Prostate gland (tissue), 2 donors: Measurements from ENCODE around the gene RCC2. TPM values are rescaled to one million over a fixed set of nuclear protein-coding genes. Genes with fewer than 3 reads are reported as not detected.

Experiments used
- DNase-seq: peaks from one replicate; pipeline ENCODE4 v3.0.0-alpha.2; 2019; ENCODE audit warnings: low spot score
- H3K27ac ChIP-seq, 2 donors: fragments of 200-600 bp; sonication (generic); 2 replicates each; pipeline ENCODE4 v1.5.1; 2017 to 2019
- H3K27me3 ChIP-seq: fragments of 200-600 bp; sonication (generic); replicated peaks from 2 replicates; pipeline ENCODE4 v1.5.1; 2019; ENCODE audit not compliant: insufficient read depth
- H3K36me3 ChIP-seq, 2 donors: fragments of 200-600 bp; sonication (generic); 1 replicate in 1 of 2; 2 replicates in 1 of 2; pipeline versions ENCODE4 v1.5.1 to v1.8.1; 2017 to 2019
- H3K4me1 ChIP-seq: fragments of 200-600 bp; sonication (generic); replicated peaks from 2 replicates; pipeline ENCODE4 v1.5.1; 2019
- H3K4me3 ChIP-seq, 2 donors: fragments of 200-600 bp; sonication (generic); 2 replicates each; pipeline ENCODE4 v1.5.1; 2017 to 2019
- H3K9me3 ChIP-seq: fragments of 200-600 bp; sonication (generic); 2 replicates; pipeline ENCODE4 v1.5.1; 2017
- POLR2A ChIP-seq: fragments of 450-650 bp; IDR thresholded peaks from one replicate; pipeline ENCODE4 v1.6.1; 2016; ENCODE audit warnings: antibody characterized with exemption, mild to moderate bottlenecking
- POLR2AphosphoS5 ChIP-seq: sonication (generic); formaldehyde crosslinking; IDR thresholded peaks from one replicate; pipeline ENCODE4 v1.6.1; 2017; ENCODE audit warnings: antibody characterized with exemption
- WGBS: methylation state at CpG from one replicate; pipeline ENCODE4 v1.1.5; 2018; 5-methylcytosine and 5-hydroxymethylcytosine counted together
- intact Hi-C: fragments of 100-400 bp; cut with DNase I; formaldehyde crosslinking; loops from one replicate; pipeline ENCODE4 v1.14.2; 2022
- total RNA-seq, 2 donors: library from RNA; depleted of rRNA; stranded (reverse); fragments of >200 nt; gene quantifications; one replicate each; pipeline ENCODE4 v1.1.0, GENCODE V29; 2016
- TF ChIP-seq, protein P1 (sequence below), 4 experiments: fragments of 200-600 bp in 2 of 4; fragments of 450-650 bp in 2 of 4; sonication (generic) in 2 of 4; IDR thresholded peaks; 1 replicate in 3 of 4; 2 replicates in 1 of 4; pipeline ENCODE4 v1.5.1; 2016 to 2019; ENCODE audit warnings: antibody characterized with exemption in 4 of 4, mild to moderate bottlenecking in 2 of 4, moderate library complexity in 2 of 4

The RCC2 gene
- total RNA-seq, 2 donors from 2014 or later: 42.6 to 65.4 TPM

DNA sequence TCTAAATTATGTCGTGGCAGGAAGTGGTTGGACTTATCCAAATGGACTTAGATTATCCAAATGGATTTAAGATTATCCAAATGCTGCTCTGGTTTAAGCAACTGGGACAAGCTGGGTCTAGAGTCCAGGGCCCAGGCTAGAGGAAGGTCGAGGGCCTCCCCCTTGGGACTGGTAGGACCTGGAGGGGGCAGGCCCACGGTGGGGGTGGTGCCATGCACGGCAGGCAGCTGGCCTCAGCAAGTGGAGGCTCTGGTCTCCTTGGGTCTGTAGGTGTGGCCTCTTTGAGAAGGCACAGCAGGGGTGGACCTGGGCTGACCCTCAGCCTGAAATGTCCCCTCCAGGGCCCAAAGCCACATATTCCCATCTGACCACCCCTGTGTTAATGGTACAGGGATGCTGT is 37.6 kb downstream of the RCC2 start:
- H3K36me3 ChIP-seq: no peaks in the 10 kb centered on the region
- no peak for DNase-seq
- H3K27ac ChIP-seq: no peak overlapping the region
- TF ChIP-seq, protein P1, sequence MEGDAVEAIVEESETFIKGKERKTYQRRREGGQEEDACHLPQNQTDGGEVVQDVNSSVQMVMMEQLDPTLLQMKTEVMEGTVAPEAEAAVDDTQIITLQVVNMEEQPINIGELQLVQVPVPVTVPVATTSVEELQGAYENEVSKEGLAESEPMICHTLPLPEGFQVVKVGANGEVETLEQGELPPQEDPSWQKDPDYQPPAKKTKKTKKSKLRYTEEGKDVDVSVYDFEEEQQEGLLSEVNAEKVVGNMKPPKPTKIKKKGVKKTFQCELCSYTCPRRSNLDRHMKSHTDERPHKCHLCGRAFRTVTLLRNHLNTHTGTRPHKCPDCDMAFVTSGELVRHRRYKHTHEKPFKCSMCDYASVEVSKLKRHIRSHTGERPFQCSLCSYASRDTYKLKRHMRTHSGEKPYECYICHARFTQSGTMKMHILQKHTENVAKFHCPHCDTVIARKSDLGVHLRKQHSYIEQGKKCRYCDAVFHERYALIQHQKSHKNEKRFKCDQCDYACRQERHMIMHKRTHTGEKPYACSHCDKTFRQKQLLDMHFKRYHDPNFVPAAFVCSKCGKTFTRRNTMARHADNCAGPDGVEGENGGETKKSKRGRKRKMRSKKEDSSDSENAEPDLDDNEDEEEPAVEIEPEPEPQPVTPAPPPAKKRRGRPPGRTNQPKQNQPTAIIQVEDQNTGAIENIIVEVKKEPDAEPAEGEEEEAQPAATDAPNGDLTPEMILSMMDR (IDR thresholded peaks at IDR 0.05): no peak
- TF ChIP-seq POLR2AphosphoS5 (no peak), POLR2A (no peak)
- WGBS: 77% methylated on average over 3 of the region's 4 CpGs
- intact Hi-C loops: no loop called here
- H3K4me3 ChIP-seq: no peak overlapping the region
- no peaks in the 10 kb centered on the region for H3K27me3 ChIP-seq
- H3K4me1 ChIP-seq: peaks cover 3% of the 10 kb centered on the region
- no peaks in the 10 kb centered on the region for H3K9me3 ChIP-seq

DNA sequence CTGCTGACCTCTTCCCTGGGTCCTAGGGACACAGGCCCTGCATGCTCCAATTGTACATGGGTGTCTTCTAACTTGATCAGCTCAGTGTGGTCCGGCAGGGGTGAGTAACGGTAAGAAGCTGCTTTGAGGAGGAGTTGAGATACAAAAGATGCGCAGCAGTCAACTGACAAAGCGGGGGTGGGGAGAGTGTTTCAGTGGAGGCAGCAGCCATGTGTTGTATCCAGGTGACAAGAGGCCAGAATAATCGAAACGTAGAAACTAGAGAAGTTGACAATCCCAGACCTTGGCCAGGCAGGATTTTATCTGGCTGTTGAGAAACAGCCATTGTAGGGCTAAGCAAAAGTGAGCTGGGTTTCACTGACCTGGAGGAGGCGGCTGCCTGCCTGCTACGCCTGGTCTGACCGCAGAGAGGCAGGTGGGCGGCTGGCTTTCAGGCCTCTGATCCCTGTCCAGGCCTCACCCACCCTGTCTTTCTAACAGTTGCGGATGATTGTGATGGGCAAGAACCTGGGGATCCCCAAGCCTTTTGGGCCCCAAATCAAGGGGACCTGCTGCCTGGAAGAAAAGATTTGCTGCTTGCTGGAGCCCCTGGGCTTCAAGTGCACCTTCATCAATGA is 38.6 kb downstream of the RCC2 start:
- intact Hi-C loops: no loop called here
- WGBS: 88% methylated on average over 10 of the region's 11 CpGs
- no peak for DNase-seq

DNA sequence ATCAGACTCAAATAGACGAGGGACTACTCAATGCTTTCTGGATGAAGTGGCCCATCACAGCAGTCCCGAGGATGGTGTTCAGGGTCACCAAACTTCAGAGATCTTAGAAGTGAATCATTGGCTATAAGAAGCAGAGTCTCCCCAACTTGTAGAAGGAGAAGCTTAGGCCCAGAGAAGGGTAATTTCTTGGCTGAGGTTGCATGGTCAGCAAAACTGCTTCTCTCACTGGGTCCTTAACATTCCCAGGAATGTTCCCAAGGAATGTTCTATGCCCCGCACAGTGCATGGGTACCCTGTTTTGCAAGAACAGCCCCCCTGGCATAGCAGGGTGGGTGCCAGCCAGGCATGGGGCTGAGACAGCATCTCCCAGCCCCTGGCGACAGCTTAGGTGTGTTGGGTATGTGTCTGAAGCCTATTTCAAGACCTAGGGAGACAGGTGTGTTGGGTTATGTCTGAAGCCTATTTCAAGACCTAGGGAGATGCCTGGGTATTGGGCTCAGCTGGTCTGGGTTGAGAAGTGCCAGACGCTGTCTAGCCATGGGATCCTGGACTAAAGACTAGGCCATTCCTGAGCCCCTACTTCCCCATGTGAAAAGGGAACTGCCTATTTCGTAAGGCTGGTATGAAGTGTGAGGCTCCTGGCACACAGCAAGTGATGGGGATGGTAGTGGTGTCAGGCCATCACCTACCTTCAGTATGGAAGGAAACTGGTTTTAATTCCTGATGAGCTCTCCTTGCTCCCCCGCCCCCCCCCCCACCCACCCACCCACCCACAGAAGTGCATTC is 41.4 kb downstream of the RCC2 start:
- no peaks in the 10 kb centered on the region for H3K36me3 ChIP-seq
- H3K27me3 ChIP-seq: no peaks in the 10 kb centered on the region
- H3K4me1 ChIP-seq: peaks cover 3% of the 10 kb centered on the region
- WGBS: 82% methylated on average over 7 of the region's 7 CpGs
- no peak overlapping the region for H3K27ac ChIP-seq
- no peak overlapping the region for H3K4me3 ChIP-seq
- no peak for TF ChIP-seq POLR2AphosphoS5
- TF ChIP-seq, protein P1 (IDR thresholded peaks at IDR 0.05): no peak
- TF ChIP-seq POLR2A: no peak
- DNase-seq: no peak
- H3K9me3 ChIP-seq: no peaks in the 10 kb centered on the region
- intact Hi-C loops: no loop called here

More for the DNA sequence above, 38.6 kb downstream of the RCC2 start:
- no peaks in the 10 kb centered on the region for H3K36me3 ChIP-seq
- no peaks in the 10 kb centered on the region for H3K27me3 ChIP-seq
- peaks cover 3% of the 10 kb centered on the region for H3K4me1 ChIP-seq
- no peak overlapping the region for H3K27ac ChIP-seq
- TF ChIP-seq POLR2A (no peak), POLR2AphosphoS5 (no peak)
- TF ChIP-seq, protein P1 (IDR thresholded peaks at IDR 0.05): no peak
- H3K9me3 ChIP-seq: no peaks in the 10 kb centered on the region
- no peak overlapping the region for H3K4me3 ChIP-seq

DNA sequence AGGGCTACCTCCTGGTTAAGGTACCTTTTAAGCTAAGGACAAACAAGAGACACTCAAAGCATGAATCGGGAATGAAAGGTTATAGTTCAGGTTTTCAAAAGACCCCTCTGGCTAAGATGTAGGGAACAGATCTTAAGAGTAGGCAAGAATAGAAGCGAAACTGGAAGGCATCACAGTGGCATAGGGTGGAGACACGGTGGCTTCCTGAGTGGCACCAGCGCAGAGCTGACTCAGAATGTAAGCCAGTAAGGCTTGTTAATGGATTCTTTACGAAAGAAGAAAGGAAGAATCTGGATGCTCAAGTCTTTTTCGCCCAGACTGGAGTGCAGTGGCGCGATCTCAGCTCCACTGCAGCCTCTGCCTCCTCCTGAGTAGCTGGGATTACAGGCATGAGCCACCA is 46.2 kb downstream of the RCC2 start:
- no peak overlapping the region for H3K4me3 ChIP-seq
- no peak for TF ChIP-seq POLR2AphosphoS5
- no peak for TF ChIP-seq POLR2A
- TF ChIP-seq, protein P1 (IDR thresholded peaks at IDR 0.05): no peak
- intact Hi-C loops: no loop called here
- H3K4me1 ChIP-seq: no peaks in the 10 kb centered on the region
- no peaks in the 10 kb centered on the region for H3K9me3 ChIP-seq
- WGBS: 58% methylated on average over 8 of the region's 8 CpGs
- H3K36me3 ChIP-seq: no peaks in the 10 kb centered on the region
- H3K27ac ChIP-seq: no peak overlapping the region
- no peaks in the 10 kb centered on the region for H3K27me3 ChIP-seq
- no peak for DNase-seq
